DMS53 (cell line): ENCODE results near the gene EIF3J.
"Not testable (repeated sequence)": the region's sequence is repeated elsewhere in the genome, so short reads cannot be mapped to it uniquely, and the experiment has no call there.

ENCODE experiments used
- DNase-seq: peaks from one replicate; lab custom pipeline; 2025; lab: John Stamatoyannopoulos, UW

The EIF3J gene

GRCh38 chr15:44536962-44537734 lies at the start of gene EIF3J:
EIF3J (plus strand) TSS chr15:44537147; CDS start chr15:44537195, 48 bp downstream.
- DNase-seq, result peak; percentile 96

- peak; percentile 42 for DNase-seq
Observed at GRCh38 chr15:44489464-44489863, 47.5 kb upstream of the EIF3J start.

GRCh38 chr15:44490622-44491021 lies 46.3 kb upstream of the EIF3J start:
- DNase-seq, result no peak

DNA sequence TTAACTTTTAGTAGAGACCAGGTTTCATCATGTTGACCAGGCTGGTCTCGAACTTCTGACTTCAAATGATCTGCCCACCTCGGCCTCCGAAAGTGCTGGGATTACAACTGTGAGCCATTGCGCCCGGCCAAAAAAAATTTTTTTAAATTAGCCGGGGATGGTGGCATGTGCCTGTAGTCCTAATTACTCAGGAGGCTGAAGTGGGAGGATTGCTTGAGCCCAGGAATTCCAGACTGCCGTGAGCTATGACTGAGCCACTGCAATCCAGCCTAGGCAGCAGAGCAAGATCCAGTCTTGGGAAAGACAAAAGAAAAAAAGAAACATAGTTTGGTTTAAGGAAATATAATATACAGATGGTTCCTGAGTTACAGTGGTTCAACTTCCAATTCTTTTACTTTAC lies 44.9 kb upstream of the EIF3J start:
- no peak for DNase-seq

GRCh38 chr15:44492672-44493071 lies 44.3 kb upstream of the EIF3J start:
- no peak for DNase-seq

GRCh38 chr15:44495562-44495961 lies 41.4 kb upstream of the EIF3J start:
- no peak for DNase-seq

DNA sequence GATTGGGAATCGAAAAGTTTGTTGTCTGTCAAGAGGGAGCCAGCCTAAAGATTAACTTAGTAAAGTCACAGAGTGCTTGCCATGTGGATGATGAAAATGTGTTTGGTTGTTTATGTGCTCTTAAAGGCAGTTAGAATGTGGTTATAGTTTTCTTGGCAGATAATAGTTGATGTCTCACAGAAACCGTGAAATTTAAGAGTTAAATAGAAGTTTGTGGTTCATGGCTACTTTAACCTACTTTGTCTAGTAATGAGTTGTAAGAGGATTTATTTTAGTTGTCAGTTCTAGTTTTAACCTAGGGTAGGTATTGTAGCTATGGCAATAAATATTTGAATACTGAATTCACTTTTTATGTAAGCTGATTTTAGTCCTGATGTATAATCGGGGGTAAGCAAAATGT lies 36.4 kb upstream of the EIF3J start:
- DNase-seq, result no peak

DNA sequence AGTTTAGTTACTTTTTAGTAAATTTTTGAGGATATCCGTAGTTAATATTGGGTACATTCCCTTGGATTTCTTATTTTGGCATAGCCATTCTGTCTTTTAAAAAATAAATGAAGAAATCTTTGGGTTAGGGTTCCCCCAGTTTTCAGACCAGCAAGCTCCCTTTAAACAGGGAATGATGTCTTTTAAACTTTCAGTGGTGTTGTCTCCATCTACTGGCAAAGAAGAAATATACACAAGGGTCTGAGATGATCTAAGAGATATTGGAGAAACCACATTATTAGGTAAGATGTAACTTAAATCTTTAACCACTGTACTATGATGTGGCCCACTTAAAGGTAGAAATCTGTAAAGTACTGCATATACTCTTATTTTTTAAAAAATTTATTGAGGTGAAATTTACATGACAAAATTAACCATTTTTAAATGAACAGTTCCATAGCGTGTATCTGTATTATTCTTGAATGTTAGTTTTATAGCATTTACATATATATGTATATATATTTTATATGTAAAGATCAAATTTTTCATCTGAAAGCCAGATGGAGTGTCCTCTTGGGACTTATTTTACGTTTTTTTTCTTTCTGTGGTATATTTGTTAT lies 35.1 kb upstream of the EIF3J start:
- peak; percentile 37 for DNase-seq

- no peak for DNase-seq
Observed at GRCh38 chr15:44516436-44516835, 20.5 kb upstream of the EIF3J start.

GRCh38 chr15:44519537-44519936 lies 17.4 kb upstream of the EIF3J start:
- no peak for DNase-seq

- DNase-seq, result no peak
Observed at GRCh38 chr15:44525018-44525417, 11.9 kb upstream of the EIF3J start.

- DNase-seq, result no peak
Observed at GRCh38 chr15:44527241-44527640, 9.7 kb upstream of the EIF3J start.

DNA sequence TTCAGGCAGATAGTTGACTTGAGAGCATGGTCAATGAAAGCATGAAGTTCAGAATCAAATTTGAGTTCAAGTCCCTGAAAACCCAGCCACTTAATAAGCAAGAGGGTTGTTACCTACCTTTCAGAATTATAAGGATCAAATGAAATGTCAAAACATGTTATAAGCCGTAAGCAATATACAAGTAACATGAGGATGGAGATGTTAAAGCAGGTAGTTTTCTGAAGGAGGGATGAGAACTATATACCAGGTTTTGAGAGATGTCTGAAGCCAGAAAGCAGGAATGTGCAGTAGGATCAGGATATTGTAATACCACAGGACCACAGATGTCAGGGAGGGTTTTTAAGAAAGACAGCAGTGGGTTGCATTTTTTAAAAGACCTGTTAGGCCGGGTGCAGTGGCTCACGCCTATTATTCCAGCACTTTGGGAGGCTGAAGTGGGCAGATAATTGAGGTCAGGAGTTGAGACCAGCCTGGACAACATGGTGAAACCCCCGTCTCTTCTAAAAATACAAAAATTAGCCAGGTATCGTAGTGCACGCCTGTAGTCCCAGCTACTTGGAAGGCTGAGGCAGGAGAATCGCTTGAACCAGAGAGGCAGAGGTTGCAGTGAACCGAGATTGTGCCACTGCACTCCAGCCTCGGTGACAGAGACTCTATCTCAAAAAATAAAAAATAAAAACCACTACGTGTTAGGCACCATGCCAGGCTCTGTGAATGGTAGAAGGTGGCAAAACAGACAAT lies 6.9 kb upstream of the EIF3J start:
- DNase-seq, result no peak

- DNase-seq, result no peak
Observed at GRCh38 chr15:44530653-44531052, 6.3 kb upstream of the EIF3J start.

GRCh38 chr15:44532275-44532674 lies 4.7 kb upstream of the EIF3J start:
- DNase-seq, result not testable (repeated sequence)

DNA sequence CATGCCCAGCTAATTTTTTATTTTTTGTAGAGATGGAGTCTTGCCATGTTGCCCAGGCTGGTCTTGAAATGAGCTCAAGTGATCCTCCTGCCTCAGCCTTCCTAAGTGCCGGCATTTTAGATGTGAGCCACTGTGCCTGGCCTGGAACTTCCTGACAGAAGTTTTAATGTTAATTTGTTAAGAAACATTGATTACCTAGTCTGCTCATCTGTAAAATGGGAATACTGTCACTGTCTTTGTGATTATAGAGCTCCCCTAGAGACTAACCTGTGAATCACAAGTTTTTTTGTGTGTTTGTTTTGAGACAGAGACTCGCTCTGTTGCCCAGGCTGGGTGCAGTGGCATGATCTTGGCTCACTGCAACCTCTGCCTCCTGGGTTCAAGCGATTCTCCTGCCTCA lies 4.3 kb upstream of the EIF3J start:
- DNase-seq, result peak; percentile 18

- DNase-seq, result no peak
Observed at GRCh38 chr15:44535092-44535491, 1.9 kb upstream of the EIF3J start.

DNA sequence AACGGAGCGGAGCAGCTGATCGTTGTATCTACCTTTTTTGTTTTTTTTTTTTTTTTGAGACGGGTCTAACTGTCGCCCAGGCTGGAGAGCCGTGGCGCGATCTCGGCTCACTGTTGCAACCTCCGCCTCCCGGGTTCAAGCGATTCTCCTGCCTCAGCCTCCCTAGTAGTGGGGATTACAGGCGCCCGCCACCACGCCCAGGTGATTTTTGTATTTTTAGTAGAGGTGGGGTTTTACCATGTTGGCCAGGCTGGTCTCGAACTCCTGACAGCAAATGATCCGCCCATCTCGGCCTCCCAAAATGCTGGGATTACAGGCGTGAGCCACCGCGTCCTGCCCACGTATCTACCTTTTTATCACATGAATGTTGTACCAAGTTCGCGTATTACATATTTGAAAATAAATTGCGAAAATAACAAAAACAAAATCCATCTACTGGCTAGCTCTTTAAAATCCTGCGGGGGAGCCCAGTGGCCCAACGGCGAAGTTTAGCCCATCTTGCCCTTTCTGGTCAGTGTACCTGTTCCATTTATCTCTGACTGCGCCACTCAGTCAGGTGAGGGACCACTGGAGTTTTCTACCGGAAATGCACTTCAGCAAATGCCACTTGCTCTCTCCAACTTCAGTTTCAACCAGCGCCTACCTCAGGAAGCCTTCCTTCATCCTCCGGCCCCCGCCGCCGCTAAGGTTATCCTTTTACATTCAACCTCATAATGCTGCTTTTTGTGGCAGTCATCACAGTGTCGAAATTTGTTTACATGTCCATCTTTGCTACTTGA lies 1.2 kb upstream of the EIF3J start:
- DNase-seq, result peak; percentile 64

DNA sequence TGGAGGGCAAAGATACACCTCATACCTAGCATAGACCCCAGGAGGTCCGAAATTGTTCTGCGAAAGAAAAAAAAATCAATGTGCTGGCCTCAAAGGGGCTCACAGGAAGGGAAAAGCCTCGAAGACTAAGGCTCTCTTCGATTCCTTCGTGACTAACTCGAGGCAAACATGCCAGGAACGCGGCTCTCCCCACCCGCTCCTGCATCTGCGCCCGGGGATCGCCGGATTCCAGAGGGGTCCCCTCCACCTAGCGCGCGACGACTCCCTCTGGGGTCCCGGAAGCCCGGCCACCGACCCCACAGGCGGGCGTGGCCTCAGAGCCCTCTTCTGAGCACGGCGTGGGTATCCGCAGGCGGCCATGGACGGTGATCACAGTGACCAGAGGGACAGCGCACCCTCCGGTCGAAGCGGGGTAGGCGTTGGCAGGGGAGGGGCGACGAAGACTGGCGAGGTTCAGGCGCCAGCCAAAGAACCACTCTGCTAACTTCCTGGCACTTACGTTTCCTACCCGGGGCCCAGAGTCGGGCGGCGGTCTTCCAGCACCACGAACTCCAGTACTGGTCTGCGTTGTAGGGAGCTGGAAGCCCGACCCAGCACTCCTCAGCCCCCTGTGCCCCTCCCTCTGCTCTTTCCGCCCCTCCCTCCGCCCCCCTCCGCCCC lies 515 bp upstream of the EIF3J start:
- DNase-seq, result peak; percentile 95

DNA sequence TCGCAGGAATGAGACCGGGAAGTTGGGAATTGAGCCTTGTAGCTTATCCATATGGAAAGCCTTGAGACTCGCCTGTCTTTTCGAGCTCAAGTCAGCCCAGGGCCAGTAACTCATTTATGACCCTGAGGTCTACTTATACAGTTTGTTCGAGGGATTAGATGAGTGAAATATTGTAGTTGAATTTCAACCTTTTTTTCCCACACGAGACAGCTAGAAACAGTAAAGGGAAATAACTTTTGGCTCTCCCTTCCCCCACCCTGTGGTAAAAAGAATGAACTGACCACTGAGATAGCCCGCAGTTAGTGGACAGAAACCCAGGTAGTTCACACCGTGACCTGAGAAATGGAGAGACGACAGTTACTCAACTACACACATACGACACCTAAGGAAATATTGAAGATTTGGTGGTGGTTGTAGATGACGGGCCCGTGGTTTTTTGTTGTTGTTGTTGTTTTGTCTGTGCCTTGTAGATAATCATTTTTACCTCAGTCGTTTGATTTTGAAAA lies 841 bp downstream of the EIF3J start:
- DNase-seq, result peak; percentile 54

DNA sequence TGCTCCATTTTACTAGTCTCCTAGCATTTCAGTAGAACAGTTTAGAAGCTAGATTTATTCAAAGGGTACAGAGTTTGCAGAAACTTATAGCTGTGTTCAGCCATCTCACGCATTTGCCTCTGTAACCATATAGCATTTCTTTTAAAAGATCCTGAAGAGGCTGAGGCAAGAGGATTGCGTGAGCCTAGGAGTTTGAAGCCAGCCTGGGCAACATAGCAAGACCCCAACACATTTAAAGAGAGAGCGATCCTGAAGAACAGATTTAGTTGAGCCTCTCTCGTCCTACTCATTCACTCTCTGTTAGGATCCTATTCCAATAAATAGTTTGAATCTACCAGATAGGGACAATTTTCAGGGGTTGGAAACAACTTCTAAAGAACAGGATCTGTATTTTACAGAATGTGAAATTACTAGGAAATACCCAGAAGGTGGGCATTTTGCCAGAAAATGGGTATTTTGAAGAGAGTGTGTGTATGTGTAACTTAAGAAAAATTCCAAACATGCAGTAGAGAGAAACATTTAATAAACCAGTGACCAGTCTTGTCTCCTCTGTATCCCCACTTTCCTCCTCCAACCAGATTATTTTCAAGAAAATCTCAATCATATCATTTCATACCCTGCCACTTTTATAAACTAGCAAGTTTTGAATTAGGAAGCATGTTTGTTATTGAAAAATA lies 4.5 kb downstream of the EIF3J start:
- DNase-seq, result no peak
